Astrocyte (in vitro differentiated cells and primary cell): ENCODE data around the gene UQCR10. TPM values are rescaled to one million over a fixed set of nuclear protein-coding genes. Genes with fewer than 3 reads are reported as not detected.

Experiments
- DNase-seq: peaks from one replicate; pipeline ENCODE4 v3.0.0-alpha.2; 2010; ENCODE audit warnings: low read depth
- FAIRE-seq: peaks from 2 replicates; lab custom pipeline; 2011; peaks lifted over from hg19 to GRCh38; lab: Jason Lieb, UNC
- H2AFZ ChIP-seq: 2 replicates; pipeline ENCODE4 v1.6.0; 2012; ENCODE audit warnings: low read depth, low read length, inconsistent platforms
- H3K27ac ChIP-seq: 2 replicates; pipeline ENCODE4 v1.5.1; 2011; ENCODE audit warnings: low read depth, low read length, inconsistent platforms
- H3K27me3 ChIP-seq: 2 replicates; pipeline ENCODE4 v1.6.0; 2011; ENCODE audit warnings: low read length, inconsistent platforms; ENCODE audit not compliant: insufficient read depth
- H3K36me3 ChIP-seq: 2 replicates; pipeline ENCODE4 v1.5.1; 2011; ENCODE audit warnings: low read length, inconsistent platforms; ENCODE audit not compliant: insufficient read depth
- H3K4me1 ChIP-seq: 2 replicates; pipeline ENCODE4 v1.5.1; 2011; ENCODE audit warnings: low read length, inconsistent platforms; ENCODE audit not compliant: insufficient read depth
- H3K4me2 ChIP-seq: 2 replicates; pipeline ENCODE4 v1.6.0; 2012; ENCODE audit warnings: low read length, inconsistent platforms
- H3K4me3 ChIP-seq: 2 replicates; pipeline ENCODE4 v1.5.1; 2011; ENCODE audit warnings: low read depth, mild to moderate bottlenecking, low read length, inconsistent platforms; ENCODE audit not compliant: insufficient read depth
- H3K79me2 ChIP-seq: 2 replicates; pipeline ENCODE4 v1.6.0; 2012; ENCODE audit warnings: mild to moderate bottlenecking, low read length, inconsistent platforms; ENCODE audit not compliant: insufficient read depth
- H3K9ac ChIP-seq: 2 replicates; pipeline ENCODE4 v1.6.0; 2012; ENCODE audit warnings: mild to moderate bottlenecking, low read length, inconsistent platforms
- H3K9me3 ChIP-seq: 2 replicates; pipeline ENCODE4 v1.5.1; 2012; ENCODE audit warnings: low read depth, mild to moderate bottlenecking, low read length, inconsistent platforms; ENCODE audit not compliant: insufficient read depth
- H4K20me1 ChIP-seq: 2 replicates; pipeline ENCODE4 v1.6.0; 2012; ENCODE audit warnings: low read length, inconsistent platforms; ENCODE audit not compliant: insufficient read depth
- H3K27ac Mint-ChIP-seq: one replicate; pipeline ENCODE4 v1.8.0; 2021; ENCODE audit warnings: mild to moderate bottlenecking, mixed read lengths; ENCODE audit not compliant: unreplicated experiment
- H3K27me3 Mint-ChIP-seq: one replicate; pipeline ENCODE4 v1.8.0; 2021; ENCODE audit warnings: low read depth, mixed read lengths; ENCODE audit not compliant: unreplicated experiment
- H3K36me3 Mint-ChIP-seq: one replicate; pipeline ENCODE4 v1.8.0; 2021; ENCODE audit warnings: low read depth, mixed read lengths; ENCODE audit not compliant: unreplicated experiment
- H3K4me1 Mint-ChIP-seq: one replicate; pipeline ENCODE4 v1.8.0; 2021; ENCODE audit warnings: low read depth, mixed read lengths; ENCODE audit not compliant: unreplicated experiment
- H3K4me3 Mint-ChIP-seq: one replicate; pipeline ENCODE4 v1.8.0; 2021; ENCODE audit warnings: mild to moderate bottlenecking, moderate library complexity, mixed read lengths; ENCODE audit not compliant: unreplicated experiment
- H3K9me3 Mint-ChIP-seq: one replicate; pipeline ENCODE4 v1.8.0; 2021; ENCODE audit warnings: mild to moderate bottlenecking, mixed read lengths; ENCODE audit not compliant: unreplicated experiment
- CTCF ChIP-seq: IDR thresholded peaks from 2 replicates; pipeline ENCODE4 v1.5.1; 2011; ENCODE audit warnings: low read depth, mild to moderate bottlenecking, inconsistent platforms, low read length, moderate library complexity; ENCODE audit not compliant: insufficient read depth
- EZH2 ChIP-seq: IDR thresholded peaks from 2 replicates; pipeline ENCODE4 v1.6.1; 2012; ENCODE audit warnings: mild to moderate bottlenecking, low read length, inconsistent platforms; ENCODE audit not compliant: insufficient read depth
- total RNA-seq: library from RNA; stranded (reverse); gene quantifications from 2 replicates; pipeline ENCODE4 v1.2.1, GENCODE V29; 2021

UQCR10 gene
- total RNA-seq, 1 donor from 2014 or later: 112 TPM

DNA sequence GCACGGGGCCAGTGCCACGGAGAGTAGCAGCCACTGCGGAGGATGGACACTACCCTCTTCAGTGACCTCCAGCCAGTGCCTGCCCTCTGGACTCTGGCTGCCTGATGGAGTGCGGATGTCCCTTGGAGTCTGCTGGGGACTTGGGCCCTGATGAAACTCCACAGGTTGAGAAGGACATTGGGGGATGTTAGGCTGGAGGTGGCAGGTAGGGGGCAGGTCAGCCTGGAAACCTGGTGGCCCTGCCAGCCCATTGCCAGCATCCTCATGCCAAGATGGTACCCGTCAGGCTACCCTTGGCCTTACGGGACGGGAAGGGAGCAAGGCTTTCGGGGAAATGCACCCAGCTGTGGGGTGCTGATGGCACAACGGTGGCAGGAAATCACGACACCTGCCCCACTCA, 43.4 kb upstream of the UQCR10 start:
- no peak overlapping the region for H2AFZ ChIP-seq
- no peaks in the 10 kb centered on the region for H3K4me1 Mint-ChIP-seq
- H4K20me1 ChIP-seq: peaks cover 5% of the 10 kb centered on the region
- FAIRE-seq (no peak), DNase-seq (no peak)
- H3K79me2 ChIP-seq: no peaks in the 10 kb centered on the region
- H3K36me3 Mint-ChIP-seq: no peaks in the 10 kb centered on the region
- H3K4me1 ChIP-seq: peaks cover 13% of the 10 kb centered on the region
- no peak overlapping the region for H3K4me3 ChIP-seq
- no peaks in the 10 kb centered on the region for H3K9me3 ChIP-seq
- H3K9ac ChIP-seq: no peak overlapping the region
- TF ChIP-seq CTCF (no peak), EZH2 (no peak)
- H3K36me3 ChIP-seq: no peaks in the 10 kb centered on the region
- no peak overlapping the region for H3K27ac ChIP-seq
- no peaks in the 10 kb centered on the region for H3K9me3 Mint-ChIP-seq
- H3K27ac Mint-ChIP-seq: no peak overlapping the region
- H3K27me3 Mint-ChIP-seq: peaks cover 49% of the 10 kb centered on the region
- no peak overlapping the region for H3K4me3 Mint-ChIP-seq
- peaks cover 8% of the 10 kb centered on the region for H3K27me3 ChIP-seq
- no peak overlapping the region for H3K4me2 ChIP-seq

GRCh38 chr22:29724843-29725242, 42.3 kb upstream of the UQCR10 start:
- H3K27ac ChIP-seq: no peak overlapping the region
- DNase-seq: no peak
- H4K20me1 ChIP-seq: peaks cover 5% of the 10 kb centered on the region
- no peak overlapping the region for H3K27ac Mint-ChIP-seq
- H3K9me3 Mint-ChIP-seq: no peaks in the 10 kb centered on the region
- no peaks in the 10 kb centered on the region for H3K4me1 Mint-ChIP-seq
- no peak overlapping the region for H3K9ac ChIP-seq
- H3K4me3 ChIP-seq: no peak overlapping the region
- TF ChIP-seq CTCF: no peak
- TF ChIP-seq EZH2: no peak
- H3K36me3 Mint-ChIP-seq: no peaks in the 10 kb centered on the region
- H3K4me2 ChIP-seq: no peak overlapping the region
- no peaks in the 10 kb centered on the region for H3K79me2 ChIP-seq
- H3K4me3 Mint-ChIP-seq: no peak overlapping the region
- peaks cover 40% of the 10 kb centered on the region for H3K27me3 Mint-ChIP-seq
- no peaks in the 10 kb centered on the region for H3K9me3 ChIP-seq
- no peaks in the 10 kb centered on the region for H3K27me3 ChIP-seq
- peaks cover 13% of the 10 kb centered on the region for H3K4me1 ChIP-seq
- no peak for FAIRE-seq
- H3K36me3 ChIP-seq: no peaks in the 10 kb centered on the region
- H2AFZ ChIP-seq: no peak overlapping the region

DNA sequence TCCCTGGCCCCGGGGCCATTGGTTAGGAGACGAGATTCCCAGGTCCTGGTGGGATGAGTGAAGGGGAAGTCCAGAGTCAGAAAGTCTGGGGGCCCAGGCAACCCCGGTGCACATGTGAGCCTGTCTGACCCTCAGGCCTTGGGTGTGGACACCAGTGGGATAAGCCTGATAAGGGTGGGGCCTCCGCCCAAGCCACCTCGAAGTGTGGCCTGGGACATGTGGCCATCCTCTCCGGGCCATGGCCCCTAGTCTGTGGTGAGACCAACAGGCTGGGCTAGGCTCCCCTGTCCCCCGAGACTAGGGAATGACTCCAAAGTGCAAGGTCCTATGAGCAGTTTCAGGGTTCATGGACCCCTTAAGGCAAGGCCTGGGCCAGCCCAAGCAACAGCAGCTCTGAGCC, 41.1 kb upstream of the UQCR10 start:
- FAIRE-seq: no peak
- H3K36me3 Mint-ChIP-seq: no peaks in the 10 kb centered on the region
- H3K4me1 Mint-ChIP-seq: no peaks in the 10 kb centered on the region

More for the DNA sequence above, 41.1 kb upstream of the UQCR10 start:
- no peak overlapping the region for H2AFZ ChIP-seq
- no peak overlapping the region for H3K27ac ChIP-seq
- Mint-ChIP-seq H3K27ac (no peak overlapping the region), H3K9me3 (no peaks in the 10 kb centered on the region), H3K27me3 (peaks cover 40% of the 10 kb centered on the region), H3K4me3 (no peak overlapping the region)
- H3K4me1 ChIP-seq: peaks cover 13% of the 10 kb centered on the region
- TF ChIP-seq CTCF (no peak), EZH2 (no peak)
- no peak overlapping the region for H3K9ac ChIP-seq
- no peak for DNase-seq
- no peaks in the 10 kb centered on the region for H3K36me3 ChIP-seq
- H3K4me3 ChIP-seq: no peak overlapping the region
- no peaks in the 10 kb centered on the region for H3K79me2 ChIP-seq
- no peaks in the 10 kb centered on the region for H3K27me3 ChIP-seq
- no peak overlapping the region for H3K4me2 ChIP-seq
- H4K20me1 ChIP-seq: peaks cover 5% of the 10 kb centered on the region
- H3K9me3 ChIP-seq: no peaks in the 10 kb centered on the region
